ENCODE data around the gene SWAP70. TPM values are rescaled to one million over a fixed set of nuclear protein-coding genes. Genes with fewer than 3 reads are reported as not detected.
A peak's percentile ranks its signal among the peaks of the same experiment; 100 is the strongest.
"Not testable (repeated sequence)": the region's sequence is repeated elsewhere in the genome, so short reads cannot be mapped to it uniquely, and the experiment has no call there.

The SWAP70 gene
- total RNA-seq, 1 donor from 2014 or later: 50.1 TPM

GRCh38 chr11:9701799-9702198 is 37.9 kb downstream of the SWAP70 start:
- no peak for TF ChIP-seq CTCF (IDR thresholded peaks at IDR 0.05)
- H3K27ac ChIP-seq: no peak overlapping the region
- H3K4me1 ChIP-seq: peaks cover 28% of the 10 kb centered on the region
- no peak for DNase-seq
- H3K9me3 ChIP-seq: no peaks in the 10 kb centered on the region
- H3K36me3 ChIP-seq: no peaks in the 10 kb centered on the region
- intact Hi-C loops (cut with DNase I): no loop called here
- no peak overlapping the region for H3K4me3 ChIP-seq
- no peak for ATAC-seq
- no peaks in the 10 kb centered on the region for H3K27me3 ChIP-seq (ENCODE audit: low read depth)

- DNase-seq: no peak
- no peak overlapping the region for H3K4me3 ChIP-seq
- peaks cover 31% of the 10 kb centered on the region for H3K4me1 ChIP-seq
- H3K9me3 ChIP-seq: no peaks in the 10 kb centered on the region
- intact Hi-C loops (cut with DNase I): no loop called here
- H3K27ac ChIP-seq: peak overlapping the region; percentile 4
- peak in 1 of 2 donors; percentile 25 for ATAC-seq
- TF ChIP-seq CTCF (IDR thresholded peaks at IDR 0.05): no peak
- H3K27me3 ChIP-seq (ENCODE audit: low read depth): no peaks in the 10 kb centered on the region
- H3K36me3 ChIP-seq: no peaks in the 10 kb centered on the region
Observed at GRCh38 chr11:9703280-9703679, 39.4 kb downstream of the SWAP70 start.

GRCh38 chr11:9704037-9704436 is 40.2 kb downstream of the SWAP70 start:
- DNase-seq (no peak), ATAC-seq (no peak)
- H3K9me3 ChIP-seq: no peaks in the 10 kb centered on the region
- no peak overlapping the region for H3K4me3 ChIP-seq
- peaks cover 38% of the 10 kb centered on the region for H3K4me1 ChIP-seq
- H3K27ac ChIP-seq: no peak overlapping the region
- TF ChIP-seq CTCF (IDR thresholded peaks at IDR 0.05): no peak
- intact Hi-C loops (cut with DNase I): no loop called here
- H3K36me3 ChIP-seq: no peaks in the 10 kb centered on the region
- no peaks in the 10 kb centered on the region for H3K27me3 ChIP-seq (ENCODE audit: low read depth)

GRCh38 chr11:9704620-9705019 is 40.7 kb downstream of the SWAP70 start:
- H3K27ac ChIP-seq: no peak overlapping the region
- no peaks in the 10 kb centered on the region for H3K27me3 ChIP-seq (ENCODE audit: low read depth)
- H3K4me3 ChIP-seq: no peak overlapping the region
- ATAC-seq (no peak), DNase-seq (no peak)
- no peaks in the 10 kb centered on the region for H3K9me3 ChIP-seq
- intact Hi-C loops (cut with DNase I): no loop called here
- H3K36me3 ChIP-seq: no peaks in the 10 kb centered on the region
- TF ChIP-seq CTCF (IDR thresholded peaks at IDR 0.05): no peak
- peaks cover 38% of the 10 kb centered on the region for H3K4me1 ChIP-seq

- peaks cover 35% of the 10 kb centered on the region for H3K4me1 ChIP-seq
- ATAC-seq; intact Hi-C loops (cut with DNase I); H3K27me3 ChIP-seq (ENCODE audit: low read depth); DNase-seq; H3K9me3 ChIP-seq; H3K4me3 ChIP-seq; H3K27ac ChIP-seq; H3K36me3 ChIP-seq: not testable (repeated sequence)
Observed at GRCh38 chr11:9705361-9705760, 41.5 kb downstream of the SWAP70 start.

GRCh38 chr11:9708544-9708943 is 44.7 kb downstream of the SWAP70 start:
- H3K4me1 ChIP-seq: peaks cover 27% of the 10 kb centered on the region
- no peak overlapping the region for H3K27ac ChIP-seq
- no peak overlapping the region for H3K4me3 ChIP-seq
- intact Hi-C loops (cut with DNase I): no loop called here
- TF ChIP-seq CTCF (IDR thresholded peaks at IDR 0.05): no peak
- ATAC-seq (peak in 1 of 2 donors; percentile 33), DNase-seq (no peak)
- no peaks in the 10 kb centered on the region for H3K9me3 ChIP-seq
- no peaks in the 10 kb centered on the region for H3K27me3 ChIP-seq (ENCODE audit: low read depth)
- no peaks in the 10 kb centered on the region for H3K36me3 ChIP-seq

Measured in lower lobe of right lung (tissue), 2 donors.